Hepatocyte (in vitro differentiated cells): ENCODE results near the gene CAMK4.

Experiments
- CTCF ChIP-seq: fragments of 200-600 bp; sonication (generic); IDR thresholded peaks from 2 replicates; pipeline ENCODE4 v1.5.1; 2016; ENCODE audit warnings: antibody characterized with exemption, mild to moderate bottlenecking; ENCODE audit not compliant: poor library complexity
- EZH2 ChIP-seq: fragments of 200-600 bp; sonication (generic); IDR thresholded peaks from 2 replicates; pipeline ENCODE4 v1.6.1; 2016; ENCODE audit warnings: antibody characterized with exemption, mild to moderate bottlenecking, borderline replicate concordance

GRCh38 chr5:111278858-111279504 is 54.8 kb downstream of the CAMK4 start:
- TF ChIP-seq CTCF (peak; percentile 64), EZH2 (no peak)
